Stimulated activated CD4-positive, alpha-beta T cell treated with anti-CD3 and anti-CD28 coated beads, Interleukin-15, amount 100 ng/mL, for 24 hours (primary cell): ENCODE data around the gene NEGR1.

ENCODE experiments used
- DNase-seq: peaks from one replicate; pipeline ENCODE4 v3.0.0-alpha.2; 2020

NEGR1 gene

GRCh38 chr1:71666609-71667008 lies 615.7 kb downstream of the NEGR1 start:
- DNase-seq = no peak

GRCh38 chr1:71660411-71660810 lies 621.9 kb downstream of the NEGR1 start:
- no peak for DNase-seq

GRCh38 chr1:71657891-71658679 lies 624.3 kb downstream of the NEGR1 start:
- DNase-seq = no peak

- no peak for DNase-seq
These were observed 625.4 kb downstream of the NEGR1 start for GRCh38 chr1:71656902-71657301.

- DNase-seq = no peak
These were observed 626.7 kb downstream of the NEGR1 start for GRCh38 chr1:71655604-71656003.

- no peak for DNase-seq
These were observed 628.4 kb downstream of the NEGR1 start for GRCh38 chr1:71653952-71654351.

- DNase-seq = no peak
These were observed 631.1 kb downstream of the NEGR1 start for GRCh38 chr1:71651214-71651613.

GRCh38 chr1:71650119-71650518 lies 632.2 kb downstream of the NEGR1 start:
- no peak for DNase-seq

GRCh38 chr1:71649608-71650007 lies 632.7 kb downstream of the NEGR1 start:
- no peak for DNase-seq

GRCh38 chr1:71647513-71648300 lies 634.6 kb downstream of the NEGR1 start:
- no peak for DNase-seq

- no peak for DNase-seq
These were observed 637.3 kb downstream of the NEGR1 start for GRCh38 chr1:71645015-71645414.

GRCh38 chr1:71641903-71642302 lies 640.4 kb downstream of the NEGR1 start:
- no peak for DNase-seq

- no peak for DNase-seq
These were observed 641.3 kb downstream of the NEGR1 start for GRCh38 chr1:71640998-71641397.

- DNase-seq = no peak
These were observed 642.2 kb downstream of the NEGR1 start for GRCh38 chr1:71640116-71640515.

GRCh38 chr1:71638081-71638766 lies 644.1 kb downstream of the NEGR1 start:
- no peak for DNase-seq

GRCh38 chr1:71635568-71635967 lies 646.8 kb downstream of the NEGR1 start:
- DNase-seq = no peak

GRCh38 chr1:71634159-71634558 lies 648.2 kb downstream of the NEGR1 start:
- DNase-seq = no peak

- no peak for DNase-seq
These were observed 652.3 kb downstream of the NEGR1 start for GRCh38 chr1:71630073-71630472.

GRCh38 chr1:71625004-71625403 lies 657.3 kb downstream of the NEGR1 start:
- DNase-seq = no peak

GRCh38 chr1:71623888-71624287 lies 658.5 kb downstream of the NEGR1 start:
- no peak for DNase-seq

GRCh38 chr1:71621785-71622184 lies 660.6 kb downstream of the NEGR1 start:
- no peak for DNase-seq

GRCh38 chr1:71618766-71619530 lies 663.4 kb downstream of the NEGR1 start:
- no peak for DNase-seq

GRCh38 chr1:71618191-71618590 lies 664.1 kb downstream of the NEGR1 start:
- DNase-seq = no peak
